CD4-positive, CD25-positive, alpha-beta regulatory T cell (primary cell): ENCODE measurements around the gene CRADD. TPM values are rescaled to one million over a fixed set of nuclear protein-coding genes. Genes with fewer than 3 reads are reported as not detected.

ENCODE experiments used
- ATAC-seq, 2 donors: fragments of 150-1000 bp; cut with Tn5 transposase; one replicate each; pipeline ENCODE4 v1.10.0; 2021; ENCODE audit warnings: low read depth in 2 of 2, moderate number of reproducible peaks in 2 of 2, moderate library complexity in 1 of 2
- DNase-seq, 3 donors: peaks; one replicate each; pipeline versions ENCODE4 v3.0.0 to v3.0.0-alpha.2; 2012 to 2022; ENCODE audit warnings: mixed read lengths in 1 of 3
- H3K27ac ChIP-seq: one replicate; pipeline ENCODE4 v1.7.0; 2013; ENCODE audit warnings: mild to moderate bottlenecking, low read length; ENCODE audit not compliant: insufficient read depth, poor library complexity, severe bottlenecking
- H3K27me3 ChIP-seq: one replicate; pipeline ENCODE4 v1.7.0; 2013; ENCODE audit warnings: low read length; ENCODE audit not compliant: control insufficient read depth, insufficient read depth
- H3K36me3 ChIP-seq: one replicate; pipeline ENCODE4 v1.7.0; 2013; ENCODE audit warnings: mild to moderate bottlenecking, low read length, moderate library complexity; ENCODE audit not compliant: control insufficient read depth, insufficient read depth
- H3K4me1 ChIP-seq: 2 replicates; pipeline ENCODE4 v1.7.0; 2013; ENCODE audit warnings: mild to moderate bottlenecking, low read length; ENCODE audit not compliant: insufficient read depth, control insufficient read depth, poor library complexity, severe bottlenecking
- H3K4me3 ChIP-seq: one replicate; pipeline ENCODE4 v1.7.0; 2013; ENCODE audit warnings: low read depth, mild to moderate bottlenecking, low read length, moderate library complexity
- H3K9me3 ChIP-seq, 2 experiments: 1 replicate in 1 of 2; 2 replicates in 1 of 2; pipeline ENCODE4 v1.7.0; 2013; ENCODE audit warnings: low read length in 2 of 2, mild to moderate bottlenecking in 1 of 2, moderate library complexity in 1 of 2; ENCODE audit not compliant: control insufficient read depth in 2 of 2
- H3K27ac Mint-ChIP-seq, 3 donors: one replicate each; pipeline ENCODE4 v1.8.0; 2020 to 2022; ENCODE audit warnings: mild to moderate bottlenecking in 3 of 3, mixed read lengths in 3 of 3, moderate library complexity in 2 of 3
- H3K27me3 Mint-ChIP-seq: one replicate; pipeline ENCODE4 v1.8.0; 2022; ENCODE audit warnings: mild to moderate bottlenecking, mixed read lengths
- H3K36me3 Mint-ChIP-seq: one replicate; pipeline ENCODE4 v1.8.0; 2020; ENCODE audit warnings: mixed read lengths
- H3K4me1 Mint-ChIP-seq, 4 donors: one replicate each; pipeline ENCODE4 v1.8.0; 2020 to 2022; ENCODE audit warnings: mixed read lengths in 4 of 4, mild to moderate bottlenecking in 1 of 4
- H3K4me3 Mint-ChIP-seq, 4 donors: one replicate each; pipeline ENCODE4 v1.8.0; 2020 to 2022; ENCODE audit warnings: mild to moderate bottlenecking in 4 of 4, mixed read lengths in 4 of 4, moderate library complexity in 3 of 4
- H3K9me3 Mint-ChIP-seq, 7 donors: one replicate each; pipeline ENCODE4 v1.8.0; 2020 to 2022; ENCODE audit warnings: mixed read lengths in 7 of 7, mild to moderate bottlenecking in 3 of 7, moderate library complexity in 2 of 7
- polyA plus RNA-seq, 4 donors: library from polyadenylated mRNA; unstranded; fragments of 300-500 nt; fragmentation: Illumina TruSeq; gene quantifications; one replicate each; pipeline ENCODE4 v1.2.3, GENCODE V29; 2021
- total RNA-seq: library from RNA; stranded (reverse); gene quantifications from one replicate; pipeline ENCODE4 v1.2.3, GENCODE V29; 2022

CRADD gene
- total and polyA plus RNA-seq, 5 donors from 2014 or later, result 10.1 to 24.2 (median 20.6) TPM

GRCh38 chr12:93772003-93772700 lies 95.0 kb downstream of the CRADD start:
- Histone ChIP-seq H3K4me3 (peak overlapping the region; percentile 21), H3K9me3 (no peaks in the 10 kb centered on the region), H3K27ac (peak overlapping the region; percentile 61), H3K36me3 (no peaks in the 10 kb centered on the region), H3K4me1 (peaks cover 20% of the 10 kb centered on the region), H3K27me3 (no peaks in the 10 kb centered on the region)
- DNase-seq (peak in 1 of 3 donors; percentile 63), ATAC-seq (no peak)
- Mint-ChIP-seq H3K27me3 (no peaks in the 10 kb centered on the region), H3K4me1 (peaks cover 29 to 62% (median 46%) of the 10 kb centered on the region in 4 donors), H3K9me3 (peaks cover 0 to 6% (median 0%) of the 10 kb centered on the region in 7 donors), H3K27ac (peak overlapping the region; percentile 67 to 82 (median 79)), H3K4me3 (no peak overlapping the region), H3K36me3 (peaks cover 14% of the 10 kb centered on the region)

- peak; percentile 53 to 57 for ATAC-seq
- Mint-ChIP-seq H3K27me3 (no peaks in the 10 kb centered on the region), H3K9me3 (peaks cover 0 to 6% (median 0%) of the 10 kb centered on the region in 7 donors), H3K27ac (peak overlapping the region in 2 of 3 donors; percentile 79), H3K4me3 (peak overlapping the region in 2 of 4 donors; percentile 18 to 22), H3K36me3 (peaks cover 14% of the 10 kb centered on the region), H3K4me1 (peaks cover 38 to 52% (median 41%) of the 10 kb centered on the region in 4 donors)
- Histone ChIP-seq H3K27me3 (no peaks in the 10 kb centered on the region), H3K36me3 (no peaks in the 10 kb centered on the region), H3K27ac (peak overlapping the region; percentile 61), H3K9me3 (no peaks in the 10 kb centered on the region), H3K4me3 (no peak overlapping the region), H3K4me1 (peaks cover 13% of the 10 kb centered on the region)
- DNase-seq, result peak in 2 of 3 donors; percentile 30 to 48
Observed at GRCh38 chr12:93773122-93773871, 96.1 kb downstream of the CRADD start.

DNA sequence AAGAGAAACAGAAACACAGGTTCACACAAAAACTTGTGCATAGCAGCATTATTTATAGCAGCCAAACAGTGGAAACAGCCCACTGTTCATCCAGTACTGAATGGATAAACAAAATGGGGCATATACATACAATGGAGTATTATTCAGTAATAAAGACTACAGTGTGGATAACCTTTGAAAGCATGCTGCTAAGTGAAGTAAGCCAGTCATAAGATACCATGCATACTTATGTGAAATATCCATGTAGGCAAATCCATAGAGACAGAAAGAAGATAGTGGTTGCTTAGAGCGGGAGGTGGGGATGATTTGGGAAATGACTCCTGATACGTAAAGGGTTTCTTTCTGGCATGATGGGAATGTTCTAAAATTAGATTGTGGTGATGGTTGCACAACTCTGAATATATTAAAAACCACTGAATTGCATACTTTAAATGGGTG lies 99.4 kb downstream of the CRADD start:
- H3K4me1 Mint-ChIP-seq, result peaks cover 50 to 66% (median 55%) of the 10 kb centered on the region in 4 donors

GRCh38 chr12:93777254-93777653 lies 100.1 kb downstream of the CRADD start:
- ATAC-seq, result no peak
- no peak overlapping the region for H3K27ac ChIP-seq
- H3K36me3 Mint-ChIP-seq, result peaks cover 10% of the 10 kb centered on the region
- no peaks in the 10 kb centered on the region for H3K9me3 ChIP-seq
- no peak for DNase-seq
- no peaks in the 10 kb centered on the region for H3K27me3 ChIP-seq
- no peak overlapping the region for H3K4me3 Mint-ChIP-seq
- peak overlapping the region in 2 of 3 donors; percentile 38 to 47 for H3K27ac Mint-ChIP-seq
- no peaks in the 10 kb centered on the region for H3K36me3 ChIP-seq
- peaks cover 43 to 60% (median 50%) of the 10 kb centered on the region in 4 donors for H3K4me1 Mint-ChIP-seq
- H3K4me1 ChIP-seq, result peaks cover 20% of the 10 kb centered on the region
- H3K27me3 Mint-ChIP-seq, result no peaks in the 10 kb centered on the region
- H3K9me3 Mint-ChIP-seq, result peaks cover 0 to 7% (median 0%) of the 10 kb centered on the region in 7 donors
- peak overlapping the region; percentile 11 for H3K4me3 ChIP-seq

More for the DNA sequence above, 99.4 kb downstream of the CRADD start:
- H3K27ac ChIP-seq, result no peak overlapping the region
- no peak for DNase-seq
- H3K27me3 ChIP-seq, result no peaks in the 10 kb centered on the region
- Mint-ChIP-seq H3K27ac (peak overlapping the region in 2 of 3 donors; percentile 21 to 38), H3K36me3 (peaks cover 9% of the 10 kb centered on the region), H3K4me3 (no peak overlapping the region), H3K27me3 (no peaks in the 10 kb centered on the region), H3K9me3 (peaks cover 0 to 7% (median 0%) of the 10 kb centered on the region in 7 donors)
- no peak overlapping the region for H3K4me3 ChIP-seq
- no peaks in the 10 kb centered on the region for H3K36me3 ChIP-seq
- no peak for ATAC-seq
- H3K9me3 ChIP-seq, result no peaks in the 10 kb centered on the region
- H3K4me1 ChIP-seq, result peaks cover 26% of the 10 kb centered on the region

- Mint-ChIP-seq H3K4me3 (peak overlapping the region in 2 of 4 donors; percentile 27 to 67), H3K4me1 (peaks cover 35 to 54% (median 43%) of the 10 kb centered on the region in 4 donors), H3K27ac (peak overlapping the region; percentile 43 to 67 (median 65)), H3K9me3 (peaks cover 0 to 6% (median 0%) of the 10 kb centered on the region in 7 donors), H3K27me3 (no peaks in the 10 kb centered on the region), H3K36me3 (peaks cover 7% of the 10 kb centered on the region)
- H3K27me3 ChIP-seq, result no peaks in the 10 kb centered on the region
- no peak overlapping the region for H3K27ac ChIP-seq
- no peaks in the 10 kb centered on the region for H3K36me3 ChIP-seq
- peaks cover 18% of the 10 kb centered on the region for H3K4me1 ChIP-seq
- ATAC-seq, result no peak
- no peaks in the 10 kb centered on the region for H3K9me3 ChIP-seq
- DNase-seq, result no peak
- H3K4me3 ChIP-seq, result no peak overlapping the region
Observed at GRCh38 chr12:93778306-93778705, 101.1 kb downstream of the CRADD start.

DNA sequence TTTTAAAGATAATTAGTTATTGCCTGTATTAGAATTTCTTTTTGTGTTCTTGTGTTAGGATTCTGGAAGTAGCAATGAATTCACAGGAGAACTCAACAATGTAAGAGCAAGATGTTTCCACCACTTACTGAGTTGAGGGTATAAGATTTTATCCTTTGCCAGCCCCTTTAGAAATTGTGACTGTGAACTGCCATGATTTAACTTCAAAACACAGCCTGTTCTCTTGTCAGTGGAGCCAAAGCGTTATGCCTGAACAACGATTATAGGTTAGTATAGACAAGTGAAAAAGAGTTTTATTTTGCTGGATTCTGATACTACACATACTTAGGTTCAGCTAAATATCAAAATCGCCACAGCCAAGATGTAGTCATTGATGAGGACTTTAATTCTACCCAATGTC lies 101.6 kb downstream of the CRADD start:
- Histone ChIP-seq H3K36me3 (no peaks in the 10 kb centered on the region), H3K4me1 (peaks cover 23% of the 10 kb centered on the region), H3K4me3 (no peak overlapping the region), H3K27ac (no peak overlapping the region), H3K27me3 (no peaks in the 10 kb centered on the region), H3K9me3 (no peaks in the 10 kb centered on the region)
- H3K9me3 Mint-ChIP-seq, result peaks cover 0 to 4% (median 0%) of the 10 kb centered on the region in 7 donors
- DNase-seq (no peak), ATAC-seq (no peak)
- peaks cover 34 to 53% (median 42%) of the 10 kb centered on the region in 4 donors for H3K4me1 Mint-ChIP-seq
- H3K27ac Mint-ChIP-seq, result peak overlapping the region; percentile 43 to 67 (median 65)
- no peaks in the 10 kb centered on the region for H3K27me3 Mint-ChIP-seq
- peak overlapping the region in 1 of 4 donors; percentile 27 for H3K4me3 Mint-ChIP-seq
- peaks cover 4% of the 10 kb centered on the region for H3K36me3 Mint-ChIP-seq

DNA sequence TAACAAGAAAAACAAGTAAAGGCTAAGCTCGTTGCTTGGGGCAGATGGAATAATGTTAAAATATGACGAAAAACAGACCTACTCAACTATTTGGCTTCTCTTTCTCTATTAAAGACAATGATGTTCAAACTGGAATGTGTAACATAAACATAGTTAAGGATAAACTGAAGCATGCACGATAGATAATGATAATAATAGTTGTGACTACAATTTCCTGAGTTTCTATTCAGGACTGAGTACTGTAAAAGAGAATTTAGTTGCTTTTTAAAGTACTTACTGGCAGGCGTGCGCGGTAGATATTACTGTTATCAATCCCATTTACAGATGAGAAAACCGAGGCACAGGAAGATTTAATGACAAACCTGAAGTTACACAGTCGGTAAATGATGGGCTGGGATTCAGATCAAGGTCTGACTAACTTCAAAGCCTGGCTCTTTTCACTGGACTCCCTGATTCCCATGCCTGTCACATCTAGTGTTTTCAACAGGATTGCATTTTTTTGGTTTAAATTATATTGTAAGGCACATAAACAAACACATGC lies 103.0 kb downstream of the CRADD start:
- Mint-ChIP-seq H3K36me3 (peaks cover 4% of the 10 kb centered on the region), H3K27me3 (no peaks in the 10 kb centered on the region), H3K27ac (peak overlapping the region in 1 of 3 donors; percentile 18), H3K9me3 (peaks cover 0 to 4% (median 0%) of the 10 kb centered on the region in 7 donors), H3K4me1 (peaks cover 45 to 58% (median 51%) of the 10 kb centered on the region in 4 donors), H3K4me3 (no peak overlapping the region)
- no peak overlapping the region for H3K27ac ChIP-seq
- H3K36me3 ChIP-seq, result no peaks in the 10 kb centered on the region
- no peak for DNase-seq
- no peak overlapping the region for H3K4me3 ChIP-seq
- no peaks in the 10 kb centered on the region for H3K27me3 ChIP-seq
- peaks cover 37% of the 10 kb centered on the region for H3K4me1 ChIP-seq
- no peaks in the 10 kb centered on the region for H3K9me3 ChIP-seq
- no peak for ATAC-seq
